Astrocyte of the cerebellum (primary cell): ENCODE measurements around the gene AATK.

ENCODE experiments used
- DNase-seq: peaks from one replicate; pipeline ENCODE4 v3.0.0-alpha.2; 2011; ENCODE audit warnings: low read depth
- H3K4me3 ChIP-seq: 2 replicates; pipeline ENCODE4 v1.5.1; 2011; ENCODE audit warnings: mild to moderate bottlenecking, low read depth, low read length, moderate library complexity
- in situ Hi-C: cut with HindIII; loops from 2 replicates; pipeline ENCODE4 v1.10.0; 2017; ENCODE audit warnings: low sequenced_read_pairs
- TF ChIP-seq, protein P1 (sequence below): IDR thresholded peaks from 2 replicates; pipeline ENCODE4 v1.5.1; 2012; ENCODE audit warnings: low read length, low read depth, moderate library complexity, mild to moderate bottlenecking; ENCODE audit errors: missing control alignments

AATK gene

GRCh38 chr17:81093619-81094508 lies 72.2 kb downstream of the AATK start:
- in situ Hi-C loops: loop anchor here (25.0 kb wide), 1 partner anchor 657 kb away; no protein-coding TSS in a partner anchor
- TF ChIP-seq, protein P1, sequence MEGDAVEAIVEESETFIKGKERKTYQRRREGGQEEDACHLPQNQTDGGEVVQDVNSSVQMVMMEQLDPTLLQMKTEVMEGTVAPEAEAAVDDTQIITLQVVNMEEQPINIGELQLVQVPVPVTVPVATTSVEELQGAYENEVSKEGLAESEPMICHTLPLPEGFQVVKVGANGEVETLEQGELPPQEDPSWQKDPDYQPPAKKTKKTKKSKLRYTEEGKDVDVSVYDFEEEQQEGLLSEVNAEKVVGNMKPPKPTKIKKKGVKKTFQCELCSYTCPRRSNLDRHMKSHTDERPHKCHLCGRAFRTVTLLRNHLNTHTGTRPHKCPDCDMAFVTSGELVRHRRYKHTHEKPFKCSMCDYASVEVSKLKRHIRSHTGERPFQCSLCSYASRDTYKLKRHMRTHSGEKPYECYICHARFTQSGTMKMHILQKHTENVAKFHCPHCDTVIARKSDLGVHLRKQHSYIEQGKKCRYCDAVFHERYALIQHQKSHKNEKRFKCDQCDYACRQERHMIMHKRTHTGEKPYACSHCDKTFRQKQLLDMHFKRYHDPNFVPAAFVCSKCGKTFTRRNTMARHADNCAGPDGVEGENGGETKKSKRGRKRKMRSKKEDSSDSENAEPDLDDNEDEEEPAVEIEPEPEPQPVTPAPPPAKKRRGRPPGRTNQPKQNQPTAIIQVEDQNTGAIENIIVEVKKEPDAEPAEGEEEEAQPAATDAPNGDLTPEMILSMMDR: no peak
- no peak for DNase-seq
- H3K4me3 ChIP-seq: no peak overlapping the region

GRCh38 chr17:81092518-81093095 lies 73.4 kb downstream of the AATK start:
- H3K4me3 ChIP-seq: no peak overlapping the region
- TF ChIP-seq, protein P1: no peak
- no peak for DNase-seq
- in situ Hi-C loops: loop anchor here (25.0 kb wide), 1 partner anchor 655 kb away; no protein-coding TSS in a partner anchor

GRCh38 chr17:81091774-81092517 lies 74.1 kb downstream of the AATK start:
- TF ChIP-seq, protein P1: no peak
- DNase-seq: no peak
- H3K4me3 ChIP-seq: no peak overlapping the region
- in situ Hi-C loops: loop anchor here (25.0 kb wide), 1 partner anchor 655 kb away; no protein-coding TSS in a partner anchor

DNA sequence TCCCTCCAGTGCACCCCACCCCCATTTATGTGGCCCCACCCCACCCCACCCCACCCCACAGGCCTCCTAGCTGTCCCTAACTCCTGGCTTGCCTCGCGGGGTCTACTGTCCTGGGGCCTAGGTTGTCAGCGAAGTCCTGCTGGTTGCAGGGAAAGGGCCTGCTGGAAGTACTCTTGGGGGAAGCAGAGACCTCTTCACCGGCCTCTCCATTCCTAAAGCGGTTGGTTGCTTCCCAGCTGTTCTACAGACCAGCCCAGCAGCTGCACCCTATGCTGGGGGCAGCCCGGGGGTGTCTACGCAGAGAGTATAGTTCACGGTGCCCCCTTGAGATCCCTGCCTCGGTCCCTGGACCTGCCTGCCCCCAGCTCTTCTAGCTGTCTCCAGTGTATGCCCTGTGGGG lies 74.9 kb downstream of the AATK start:
- in situ Hi-C loops: loop anchor here (25.0 kb wide), 1 partner anchor 654 kb away; no protein-coding TSS in a partner anchor
- DNase-seq: no peak
- TF ChIP-seq, protein P1: no peak
- H3K4me3 ChIP-seq: no peak overlapping the region

DNA sequence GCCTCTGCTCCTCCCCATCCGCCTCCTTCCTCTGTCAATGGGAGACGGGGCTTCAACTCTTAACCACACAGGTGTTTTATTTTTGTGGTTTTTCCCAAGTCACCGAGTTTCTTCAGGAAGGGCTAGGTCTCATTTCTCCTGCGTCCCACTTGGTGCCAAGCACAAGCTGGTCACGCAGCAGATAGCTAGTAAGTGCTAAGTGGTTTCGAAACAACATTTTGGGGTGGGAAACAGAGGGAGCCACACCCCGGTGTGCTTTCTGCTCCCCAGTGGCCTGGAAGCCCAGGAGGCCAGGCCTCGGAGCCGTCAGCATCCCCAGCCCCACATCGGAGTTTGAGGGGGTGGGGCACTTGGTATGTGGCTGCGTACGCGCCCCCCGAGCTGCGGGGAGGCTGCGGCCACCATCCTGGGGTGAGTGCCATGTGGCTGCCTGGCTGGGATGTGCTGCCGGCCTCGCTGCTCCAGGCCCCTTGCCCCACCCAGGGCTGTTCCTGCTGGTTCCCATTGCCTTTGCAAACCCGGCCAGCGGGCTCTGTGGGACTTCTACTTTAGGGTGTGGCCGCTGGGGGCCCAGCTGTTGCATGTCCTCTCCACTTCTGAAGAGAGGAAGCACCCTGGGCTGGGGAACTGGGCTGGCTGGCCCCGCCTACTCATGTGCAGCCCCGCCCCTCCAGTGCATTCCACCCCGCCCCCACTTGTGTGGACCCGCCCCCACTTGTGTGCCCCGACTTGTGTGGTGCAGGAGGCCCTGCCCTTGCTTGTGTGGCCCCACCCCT lies 75.5 kb downstream of the AATK start:
- H3K4me3 ChIP-seq: no peak overlapping the region
- DNase-seq: no peak
- TF ChIP-seq, protein P1: no peak
- in situ Hi-C loops: loop anchor here (25.0 kb wide), 1 partner anchor 653 kb away; no protein-coding TSS in a partner anchor
